H9 (cell line): ENCODE results near the gene PLA2G15. TPM values are rescaled to one million over a fixed set of nuclear protein-coding genes. Genes with fewer than 3 reads are reported as not detected.

Experiments used
- DNase-seq: peaks from one replicate; pipeline ENCODE4 v3.0.0-alpha.2; 2017
- H2AFZ ChIP-seq: one replicate; pipeline ENCODE4 v1.6.1; 2013; ENCODE audit warnings: mild to moderate bottlenecking, low read length, control low read depth, moderate library complexity
- H2AK5ac ChIP-seq: 2 replicates; pipeline ENCODE4 v1.6.1; 2013; ENCODE audit warnings: low read length, control low read depth, mixed read lengths; ENCODE audit not compliant: insufficient read length
- H2BK120ac ChIP-seq: one replicate; pipeline ENCODE4 v1.6.1; 2013; ENCODE audit warnings: low read depth, mild to moderate bottlenecking, low read length, control low read depth, inconsistent platforms; ENCODE audit not compliant: poor library complexity, severe bottlenecking
- H2BK12ac ChIP-seq: 2 replicates; pipeline ENCODE4 v1.6.1; 2013; ENCODE audit warnings: low read length, control low read depth, mixed read lengths, low read depth; ENCODE audit not compliant: insufficient read length
- H2BK15ac ChIP-seq: 2 replicates; pipeline ENCODE4 v1.6.1; 2013; ENCODE audit warnings: low read depth, low read length, control low read depth
- H2BK20ac ChIP-seq: one replicate; pipeline ENCODE4 v1.6.1; 2013; ENCODE audit warnings: low read depth, mild to moderate bottlenecking, low read length, control low read depth, inconsistent platforms; ENCODE audit not compliant: poor library complexity, severe bottlenecking
- H2BK5ac ChIP-seq: 2 replicates; pipeline ENCODE4 v1.6.1; 2013; ENCODE audit warnings: low read length, control low read depth, mixed read lengths; ENCODE audit not compliant: insufficient read length
- H3K14ac ChIP-seq: 2 replicates; pipeline ENCODE4 v1.6.1; 2013; ENCODE audit warnings: low read length, control low read depth; ENCODE audit not compliant: insufficient read depth
- H3K18ac ChIP-seq: 2 replicates; pipeline ENCODE4 v1.6.1; 2013; ENCODE audit warnings: low read depth, mild to moderate bottlenecking, mixed read lengths, low read length, control low read depth; ENCODE audit not compliant: insufficient read length
- H3K23ac ChIP-seq: 2 replicates; pipeline ENCODE4 v1.6.1; 2013; ENCODE audit warnings: low read length, control low read depth, mixed read lengths, low read depth; ENCODE audit not compliant: insufficient read length
- H3K23me2 ChIP-seq: 2 replicates; pipeline ENCODE4 v1.6.1; 2013; ENCODE audit warnings: low read depth, mild to moderate bottlenecking, mixed read lengths, low read length, control low read depth; ENCODE audit not compliant: insufficient read length, poor library complexity, severe bottlenecking
- H3K27ac ChIP-seq: 2 replicates; pipeline ENCODE4 v1.5.1; 2013; ENCODE audit warnings: low read length, control low read depth, mixed read lengths, low read depth; ENCODE audit not compliant: insufficient read length
- H3K27me3 ChIP-seq: 2 replicates; pipeline ENCODE4 v1.6.1; 2013; ENCODE audit warnings: low read length, control low read depth, inconsistent platforms; ENCODE audit not compliant: insufficient read depth
- H3K4ac ChIP-seq: 2 replicates; pipeline ENCODE4 v1.6.1; 2013; ENCODE audit warnings: low read depth, mild to moderate bottlenecking, control low read depth, inconsistent platforms, low read length, moderate library complexity
- H3K4me1 ChIP-seq: 2 replicates; pipeline ENCODE4 v1.6.1; 2013; ENCODE audit warnings: low read length, control low read depth, inconsistent platforms; ENCODE audit not compliant: insufficient read depth
- H3K4me2 ChIP-seq: 2 replicates; pipeline ENCODE4 v1.6.1; 2013; ENCODE audit warnings: low read length, control low read depth, mixed read lengths; ENCODE audit not compliant: insufficient read length, insufficient read depth
- H3K56ac ChIP-seq: 2 replicates; pipeline ENCODE4 v1.6.1; 2013; ENCODE audit warnings: low read depth, mild to moderate bottlenecking, mixed read lengths, low read length, control low read depth; ENCODE audit not compliant: insufficient read length
- H3K79me1 ChIP-seq: 2 replicates; pipeline ENCODE4 v1.6.1; 2013; ENCODE audit warnings: low read depth, mild to moderate bottlenecking, moderate library complexity, low read length, control low read depth, inconsistent platforms; ENCODE audit not compliant: insufficient read depth, poor library complexity, severe bottlenecking
- H3K79me2 ChIP-seq: 2 replicates; pipeline ENCODE4 v1.6.1; 2013; ENCODE audit warnings: low read length, control low read depth, inconsistent platforms; ENCODE audit not compliant: insufficient read depth
- H3K9ac ChIP-seq: 2 replicates; pipeline ENCODE4 v1.6.1; 2013; ENCODE audit warnings: low read length, control low read depth, mixed read lengths; ENCODE audit not compliant: insufficient read length; ENCODE audit errors: extremely low read depth
- H3K9me3 ChIP-seq: one replicate; pipeline ENCODE4 v1.6.1; 2013; ENCODE audit warnings: low read depth, low read length, inconsistent platforms; ENCODE audit not compliant: control insufficient read depth
- H3T11ph ChIP-seq: one replicate; pipeline ENCODE4 v1.6.1; 2013; ENCODE audit warnings: mild to moderate bottlenecking, low read length, control low read depth, inconsistent platforms
- H4K20me1 ChIP-seq: one replicate; pipeline ENCODE4 v1.6.1; 2013; ENCODE audit not compliant: control insufficient read depth, insufficient read length, insufficient read depth
- H4K5ac ChIP-seq: 2 replicates; pipeline ENCODE4 v1.6.1; 2013; ENCODE audit warnings: low read depth, mild to moderate bottlenecking, mixed read lengths, low read length, control low read depth; ENCODE audit not compliant: insufficient read length
- H4K8ac ChIP-seq: replicated peaks from 2 replicates; pipeline ENCODE4 v1.6.1; 2013; ENCODE audit warnings: low read length, control low read depth, mixed read lengths, low read depth; ENCODE audit not compliant: insufficient read length
- H4K91ac ChIP-seq: 2 replicates; pipeline ENCODE4 v1.6.1; 2013; ENCODE audit warnings: low read depth, mild to moderate bottlenecking, moderate library complexity, mixed read lengths, low read length, control low read depth; ENCODE audit not compliant: insufficient read length
- H3K27ac Mint-ChIP-seq, 3 experiments: 2 replicates in 2 of 3; 3 replicates in 1 of 3; pipeline ENCODE4 v1.8.0; 2020 to 2021; ENCODE audit warnings: mixed read lengths in 3 of 3, mild to moderate bottlenecking in 1 of 3, moderate library complexity in 1 of 3
- H3K27me3 Mint-ChIP-seq: 2 replicates; pipeline ENCODE4 v1.8.0; 2021; ENCODE audit warnings: low read depth, mild to moderate bottlenecking, moderate library complexity, mixed read lengths
- H3K36me3 Mint-ChIP-seq, 3 experiments: 2 replicates in 2 of 3; 3 replicates in 1 of 3; pipeline ENCODE4 v1.8.0; 2020 to 2021; ENCODE audit warnings: low read depth in 3 of 3, mixed read lengths in 3 of 3; ENCODE audit not compliant: insufficient read depth in 1 of 3
- H3K4me1 Mint-ChIP-seq, 2 experiments: 2 replicates each; pipeline ENCODE4 v1.8.0; 2020; ENCODE audit warnings: mixed read lengths in 2 of 2
- H3K4me3 Mint-ChIP-seq, 2 experiments: 2 replicates in 1 of 2; 3 replicates in 1 of 2; pipeline ENCODE4 v1.8.0; 2020 to 2021; ENCODE audit warnings: mild to moderate bottlenecking in 2 of 2, mixed read lengths in 2 of 2, moderate library complexity in 1 of 2
- H3K9me3 Mint-ChIP-seq, 2 experiments: 2 replicates in 1 of 2; 3 replicates in 1 of 2; pipeline ENCODE4 v1.8.0; 2020; ENCODE audit warnings: mild to moderate bottlenecking in 2 of 2, mixed read lengths in 2 of 2, moderate library complexity in 1 of 2
- WGBS: extraction: QIAGEN DNeasy Blood & Tissue Kit; methylation state at CpG from one replicate; pipeline ENCODE4 v1.1.7; 2013; ENCODE audit warnings: missing lambda C conversion rate, low lambda C conversion rate, mixed read lengths; ENCODE audit not compliant: insufficient read length; ENCODE audit errors: extremely low coverage; 5-methylcytosine and 5-hydroxymethylcytosine counted together
- total RNA-seq: library from RNA; stranded (reverse); gene quantifications from 2 replicates; pipeline ENCODE4 v1.2.1, GENCODE V29; 2021
- TF ChIP-seq, protein P1 (sequence below): fragments of 200-600 bp; sonication (generic); conservative IDR thresholded peaks from 3 replicates; pipeline ENCODE4 v1.8.0; 2021; ENCODE audit warnings: antibody characterized with exemption, mild to moderate bottlenecking

Gene PLA2G15
- total RNA-seq, 1 experiment from 2014 or later, result 11.0 TPM

DNA sequence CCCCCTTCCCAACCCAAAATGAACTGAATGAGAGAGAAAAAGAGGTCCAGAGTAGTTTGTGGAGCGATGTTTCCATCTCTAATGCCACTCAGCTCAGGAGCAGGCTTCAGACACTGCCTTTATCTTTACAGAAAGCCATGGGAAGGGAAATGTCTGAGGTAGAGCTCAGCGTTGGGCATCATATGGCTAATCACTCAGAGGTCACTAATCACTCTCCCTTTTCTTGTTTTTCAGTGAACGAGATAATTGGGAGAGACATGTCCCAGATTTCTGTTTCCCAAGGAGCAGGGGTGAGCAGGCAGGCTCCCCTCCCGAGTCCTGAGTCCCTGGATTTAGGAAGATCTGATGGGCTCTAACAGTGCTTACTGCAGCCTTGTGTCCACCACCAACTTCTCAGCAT lies 19.1 kb upstream of the PLA2G15 start:
- Histone ChIP-seq H3K23me2 (no peaks in the 10 kb centered on the region), H3T11ph (no peak overlapping the region), H3K9me3 (no peaks in the 10 kb centered on the region), H3K27me3 (no peaks in the 10 kb centered on the region), H3K4me1 (peaks cover 2% of the 10 kb centered on the region; the same call in 1 of the 2 replicates), H3K56ac (no peak overlapping the region), H3K9ac (no peak overlapping the region), H2BK20ac (no peak overlapping the region), H3K4me2 (no peak overlapping the region), H3K4ac (no peak overlapping the region), H2BK5ac (no peak overlapping the region), H2AFZ (no peak overlapping the region), H3K27ac (no peak overlapping the region), H4K8ac (no peak overlapping the region), H2AK5ac (no peak overlapping the region), H3K18ac (no peak overlapping the region), H2BK12ac (no peak overlapping the region), H4K5ac (no peak overlapping the region), H2BK120ac (no peak overlapping the region), H3K79me1 (no peaks in the 10 kb centered on the region), H4K20me1 (no peaks in the 10 kb centered on the region), H4K91ac (no peak overlapping the region), H3K79me2 (no peaks in the 10 kb centered on the region), H3K14ac (no peak overlapping the region), H3K23ac (no peak overlapping the region), H2BK15ac (no peak overlapping the region)
- Mint-ChIP-seq H3K9me3 (no peaks in the 10 kb centered on the region), H3K27me3 (no peaks in the 10 kb centered on the region), H3K4me3 (no peak overlapping the region), H3K36me3 (peaks cover 6 to 30% (median 22%) of the 10 kb centered on the region in 3 experiments; a peak in 6 of 7 replicates), H3K27ac (peak overlapping the region in 1 of 3 experiments; percentile 29; a peak in 1 of 7 replicates), H3K4me1 (peaks cover under 1 to 3% of the 10 kb centered on the region in 2 experiments; a peak in 3 of 4 replicates)
- no peak for DNase-seq
- no CpG with 5 or more reads among the region's 4 CpGs for WGBS
- TF ChIP-seq, protein P1, sequence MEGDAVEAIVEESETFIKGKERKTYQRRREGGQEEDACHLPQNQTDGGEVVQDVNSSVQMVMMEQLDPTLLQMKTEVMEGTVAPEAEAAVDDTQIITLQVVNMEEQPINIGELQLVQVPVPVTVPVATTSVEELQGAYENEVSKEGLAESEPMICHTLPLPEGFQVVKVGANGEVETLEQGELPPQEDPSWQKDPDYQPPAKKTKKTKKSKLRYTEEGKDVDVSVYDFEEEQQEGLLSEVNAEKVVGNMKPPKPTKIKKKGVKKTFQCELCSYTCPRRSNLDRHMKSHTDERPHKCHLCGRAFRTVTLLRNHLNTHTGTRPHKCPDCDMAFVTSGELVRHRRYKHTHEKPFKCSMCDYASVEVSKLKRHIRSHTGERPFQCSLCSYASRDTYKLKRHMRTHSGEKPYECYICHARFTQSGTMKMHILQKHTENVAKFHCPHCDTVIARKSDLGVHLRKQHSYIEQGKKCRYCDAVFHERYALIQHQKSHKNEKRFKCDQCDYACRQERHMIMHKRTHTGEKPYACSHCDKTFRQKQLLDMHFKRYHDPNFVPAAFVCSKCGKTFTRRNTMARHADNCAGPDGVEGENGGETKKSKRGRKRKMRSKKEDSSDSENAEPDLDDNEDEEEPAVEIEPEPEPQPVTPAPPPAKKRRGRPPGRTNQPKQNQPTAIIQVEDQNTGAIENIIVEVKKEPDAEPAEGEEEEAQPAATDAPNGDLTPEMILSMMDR, result no peak
